ENCODE results near the gene KRT83.
A peak's percentile ranks its signal among the peaks of the same experiment; 100 is the strongest.
"Not testable (repeated sequence)": the region's sequence is repeated elsewhere in the genome, so short reads cannot be mapped to it uniquely, and the experiment has no call there.

The KRT83 gene

DNA sequence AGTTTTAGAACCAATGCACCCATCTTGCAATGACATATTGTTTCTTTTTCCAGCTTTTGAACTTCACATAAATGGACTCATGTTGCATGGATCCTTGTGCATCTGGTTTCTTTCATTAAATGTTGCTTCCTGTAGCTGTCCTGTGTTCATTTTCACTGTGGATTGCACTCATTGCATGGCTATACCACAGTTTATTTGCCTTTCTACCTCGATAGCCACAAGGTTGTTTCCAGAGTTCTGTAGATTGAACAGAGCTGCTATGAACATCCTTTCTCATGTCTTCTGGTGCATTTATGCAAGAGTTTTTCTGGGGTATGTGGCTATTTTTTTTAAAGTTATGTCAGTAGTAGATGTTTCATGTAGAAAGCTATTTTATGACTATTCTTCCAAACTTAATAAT, 26.4 kb downstream of the KRT83 start:
- no peak for TF ChIP-seq JUND (IDR thresholded peaks at IDR 0.05; ENCODE audit: low read depth)
- in situ Hi-C loops (cut with HindIII; ENCODE audit: low pct_unique_long_range_greater_than_20kb, low sequenced_read_pairs), result no loop called here
- no peak for DNase-seq (ENCODE audit: low read depth in 1 of 2, low spot score in 1 of 2)

DNA sequence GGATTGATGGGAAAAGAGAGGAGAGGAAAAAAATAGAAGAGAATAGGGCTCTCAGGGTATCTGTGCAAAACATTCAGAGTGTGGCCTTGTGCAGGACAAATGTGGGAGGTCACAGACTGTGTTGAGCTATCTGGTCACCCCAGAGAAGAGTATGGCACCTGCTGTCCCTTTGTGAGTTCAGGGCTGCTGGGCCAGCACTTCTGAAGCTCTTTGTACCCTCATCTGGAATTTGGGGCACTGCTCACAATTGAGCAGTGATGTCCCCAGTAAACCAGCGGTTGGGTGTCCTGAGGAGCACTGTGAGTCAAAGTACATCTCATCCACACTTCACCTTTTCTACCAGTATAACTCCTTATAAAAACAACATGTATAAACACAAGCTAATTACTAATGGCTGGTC, 27.3 kb downstream of the KRT83 start:
- no peak for DNase-seq (ENCODE audit: low read depth in 1 of 2, low spot score in 1 of 2)
- no peak for TF ChIP-seq JUND (IDR thresholded peaks at IDR 0.05; ENCODE audit: low read depth)
- in situ Hi-C loops (cut with HindIII; ENCODE audit: low pct_unique_long_range_greater_than_20kb, low sequenced_read_pairs), result no loop called here

DNA sequence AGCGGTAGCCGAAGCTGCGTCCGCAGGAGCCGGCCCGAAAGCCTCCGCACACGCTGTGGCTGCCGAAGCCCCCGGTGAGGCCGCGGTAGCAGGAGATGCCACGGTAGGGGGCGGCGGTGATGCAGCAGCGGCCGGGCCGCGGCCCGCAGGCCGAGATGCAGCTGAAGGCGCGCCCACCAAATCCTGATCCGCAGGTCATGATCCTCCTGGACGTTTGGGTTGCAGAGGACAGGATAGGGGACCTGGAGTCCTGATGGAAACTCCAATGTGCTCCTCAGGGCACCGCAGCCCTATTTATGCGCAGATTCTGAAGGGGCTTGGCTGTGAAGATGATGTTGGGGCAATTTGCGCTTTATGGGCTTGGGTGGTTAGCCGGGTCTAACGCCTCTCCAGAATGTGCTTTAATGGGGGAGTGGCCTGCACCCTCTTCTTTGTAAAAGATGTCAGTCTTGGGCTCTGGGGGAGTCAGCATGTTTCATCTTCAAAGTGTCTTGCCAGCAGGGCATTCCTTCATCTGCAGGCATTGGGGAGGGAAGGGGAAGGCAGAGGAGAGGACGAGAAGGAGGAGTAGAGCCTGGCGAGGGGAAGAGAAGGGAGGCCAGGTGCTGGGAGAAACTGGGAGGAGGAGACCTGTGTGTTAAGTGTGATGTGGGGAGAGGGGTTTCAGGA, 29.8 kb downstream of the KRT83 start, which contains the start of gene KRT81:
KRT81 (minus strand) TSS at position 268 of the 669 bp plus-strand sequence; CDS start at position 199, 69 bp downstream.
- in situ Hi-C loops (cut with HindIII; ENCODE audit: low pct_unique_long_range_greater_than_20kb, low sequenced_read_pairs), result no loop called here
- no peak for DNase-seq (ENCODE audit: low read depth in 1 of 2, low spot score in 1 of 2)
- no peak for TF ChIP-seq JUND (IDR thresholded peaks at IDR 0.05; ENCODE audit: low read depth)

DNA sequence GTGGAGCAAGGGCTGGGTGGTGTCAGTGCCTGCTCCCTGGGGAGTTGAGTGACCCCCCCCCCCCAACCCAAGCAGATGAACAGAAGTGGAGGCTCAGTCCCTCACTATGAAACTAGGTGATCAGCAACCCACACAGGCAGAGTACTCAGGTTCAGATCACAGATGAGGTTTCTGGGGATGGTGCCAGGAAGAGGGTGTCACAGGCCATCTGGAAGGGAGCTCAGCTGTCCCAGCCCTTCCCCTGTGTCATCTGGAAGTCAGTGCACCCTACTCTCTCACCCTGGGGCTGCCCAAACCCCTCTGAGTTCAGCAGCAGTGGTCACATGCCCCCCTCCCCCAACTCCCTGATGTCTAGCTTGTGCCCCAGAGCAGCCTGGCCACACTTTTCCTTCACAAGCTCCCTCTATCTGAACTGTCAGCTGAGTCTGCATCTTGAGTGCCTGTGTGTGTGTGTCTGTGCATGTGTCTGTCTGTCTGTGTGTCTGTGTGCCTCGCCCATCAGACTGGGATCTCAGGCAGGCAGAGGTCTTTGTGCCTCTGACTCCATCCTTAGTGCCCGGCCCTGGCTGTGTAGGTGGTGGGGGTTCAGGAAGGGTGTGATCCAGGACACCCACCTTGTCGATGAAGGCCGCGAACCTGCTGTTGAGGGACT, 30.6 kb downstream of the KRT83 start:
- in situ Hi-C loops (cut with HindIII; ENCODE audit: low pct_unique_long_range_greater_than_20kb, low sequenced_read_pairs); DNase-seq (ENCODE audit: low read depth in 1 of 2, low spot score in 1 of 2): not testable (repeated sequence)

- DNase-seq (ENCODE audit: low read depth in 1 of 2, low spot score in 1 of 2), result not testable (repeated sequence)
Measured at GRCh38 chr12:52287816-52288805, 33.1 kb downstream of the KRT83 start.

GRCh38 chr12:52286857-52287785, 34.1 kb downstream of the KRT83 start:
- in situ Hi-C loops (cut with HindIII; ENCODE audit: low pct_unique_long_range_greater_than_20kb, low sequenced_read_pairs); DNase-seq (ENCODE audit: low read depth in 1 of 2, low spot score in 1 of 2): not testable (repeated sequence)

More at GRCh38 chr12:52287816-52288805, 33.1 kb downstream of the KRT83 start:
- in situ Hi-C loops (cut with HindIII; ENCODE audit: low pct_unique_long_range_greater_than_20kb, low sequenced_read_pairs), result not testable (repeated sequence)

- TF ChIP-seq JUND (IDR thresholded peaks at IDR 0.05; ENCODE audit: low read depth), result no peak
- DNase-seq (ENCODE audit: low read depth in 1 of 2, low spot score in 1 of 2), result no peak
- in situ Hi-C loops (cut with HindIII; ENCODE audit: low pct_unique_long_range_greater_than_20kb, low sequenced_read_pairs), result no loop called here
Measured at GRCh38 chr12:52285851-52286530, 35.2 kb downstream of the KRT83 start.

- TF ChIP-seq JUND (IDR thresholded peaks at IDR 0.05; ENCODE audit: low read depth), result no peak
- DNase-seq (ENCODE audit: low read depth in 1 of 2, low spot score in 1 of 2), result no peak
- in situ Hi-C loops (cut with HindIII; ENCODE audit: low pct_unique_long_range_greater_than_20kb, low sequenced_read_pairs), result no loop called here
Measured at GRCh38 chr12:52285172-52285745, 35.9 kb downstream of the KRT83 start.

- no peak for DNase-seq (ENCODE audit: low read depth in 1 of 2, low spot score in 1 of 2)
- in situ Hi-C loops (cut with HindIII; ENCODE audit: low pct_unique_long_range_greater_than_20kb, low sequenced_read_pairs), result no loop called here
- TF ChIP-seq JUND (IDR thresholded peaks at IDR 0.05; ENCODE audit: low read depth), result no peak
Measured at GRCh38 chr12:52284562-52285171, 36.5 kb downstream of the KRT83 start.

DNA sequence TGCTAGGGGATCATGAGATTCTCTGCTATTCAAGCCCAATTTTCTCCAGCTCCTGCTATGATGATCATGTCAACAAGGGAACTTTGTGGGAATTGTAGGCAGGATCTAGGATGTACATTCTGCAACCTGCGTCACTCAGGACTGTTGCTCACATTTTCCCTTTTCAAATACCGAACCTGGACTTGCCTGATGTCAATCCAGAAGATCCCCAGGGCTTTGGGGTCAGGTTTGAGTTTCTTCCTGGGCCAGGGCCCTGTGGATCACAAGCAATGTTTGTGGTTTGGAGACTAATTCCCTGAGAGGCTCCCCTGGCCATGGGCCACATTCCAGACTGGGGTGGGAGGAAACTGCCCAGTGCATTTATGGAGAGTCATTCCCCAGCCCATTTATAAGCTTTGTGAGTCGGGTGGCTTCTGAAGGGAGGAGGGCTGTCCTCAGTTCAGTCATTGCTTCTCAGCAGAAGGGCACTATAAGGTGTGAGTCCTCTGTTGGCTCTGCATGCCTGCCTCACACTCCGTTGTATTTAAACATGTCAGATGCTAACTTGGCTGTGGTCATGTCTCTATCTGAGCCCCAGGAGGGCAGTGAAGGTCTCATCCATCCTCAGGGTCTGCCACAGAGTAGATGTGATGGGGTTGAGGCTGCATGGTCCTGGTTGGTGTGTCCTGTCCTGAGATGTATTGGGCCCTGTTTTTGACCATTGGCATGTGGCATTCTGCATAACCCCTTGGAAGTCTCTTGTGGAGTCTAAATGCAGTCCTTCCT, 40.2 kb downstream of the KRT83 start:
- no peak for TF ChIP-seq JUND (IDR thresholded peaks at IDR 0.05; ENCODE audit: low read depth)
- in situ Hi-C loops (cut with HindIII; ENCODE audit: low pct_unique_long_range_greater_than_20kb, low sequenced_read_pairs), result no loop called here
- peak in 1 of 2 experiments; percentile 70 for DNase-seq (ENCODE audit: low read depth in 1 of 2, low spot score in 1 of 2)

All from T47D (cell line).